ENCODE results near the gene KAZN.

The KAZN gene

GRCh38 chr1:15016526-15016925 lies 418.0 kb downstream of the KAZN start (continued):
- TF ChIP-seq TCF4 (CRISPR knock-in tag; IDR thresholded peaks at IDR 0.05; ENCODE audit: borderline replicate concordance) (no peak), CREB5 (CRISPR knock-in tag; IDR thresholded peaks at IDR 0.05; ENCODE audit: low read depth) (no peak), ZFP3 (CRISPR knock-in tag; IDR thresholded peaks at IDR 0.05) (no peak), BACH2 (CRISPR knock-in tag; IDR thresholded peaks at IDR 0.05; ENCODE audit: borderline replicate concordance) (no peak)
- TF ChIP-seq, protein P1, sequence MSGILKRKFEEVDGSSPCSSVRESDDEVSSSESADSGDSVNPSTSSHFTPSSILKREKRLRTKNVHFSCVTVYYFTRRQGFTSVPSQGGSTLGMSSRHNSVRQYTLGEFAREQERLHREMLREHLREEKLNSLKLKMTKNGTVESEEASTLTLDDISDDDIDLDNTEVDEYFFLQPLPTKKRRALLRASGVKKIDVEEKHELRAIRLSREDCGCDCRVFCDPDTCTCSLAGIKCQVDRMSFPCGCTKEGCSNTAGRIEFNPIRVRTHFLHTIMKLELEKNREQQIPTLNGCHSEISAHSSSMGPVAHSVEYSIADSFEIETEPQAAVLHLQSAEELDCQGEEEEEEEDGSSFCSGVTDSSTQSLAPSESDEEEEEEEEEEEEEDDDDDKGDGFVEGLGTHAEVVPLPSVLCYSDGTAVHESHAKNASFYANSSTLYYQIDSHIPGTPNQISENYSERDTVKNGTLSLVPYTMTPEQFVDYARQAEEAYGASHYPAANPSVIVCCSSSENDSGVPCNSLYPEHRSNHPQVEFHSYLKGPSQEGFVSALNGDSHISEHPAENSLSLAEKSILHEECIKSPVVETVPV (CRISPR knock-in tag; IDR thresholded peaks at IDR 0.05), result no peak

GRCh38 chr1:15017120-15017519 lies 418.6 kb downstream of the KAZN start:
- no peak for ATAC-seq
- TF ChIP-seq ESRRG (CRISPR knock-in tag; IDR thresholded peaks at IDR 0.05) (no peak), TCF4 (CRISPR knock-in tag; IDR thresholded peaks at IDR 0.05; ENCODE audit: borderline replicate concordance) (no peak), ZNF8 (CRISPR knock-in tag; IDR thresholded peaks at IDR 0.05) (no peak), CSDC2 (CRISPR knock-in tag; IDR thresholded peaks at IDR 0.05) (no peak), GLIS3 (CRISPR knock-in tag; IDR thresholded peaks at IDR 0.05) (no peak), OSR1 (CRISPR knock-in tag; IDR thresholded peaks at IDR 0.05) (no peak), ZFP30 (CRISPR knock-in tag; IDR thresholded peaks at IDR 0.05) (no peak)

DNA sequence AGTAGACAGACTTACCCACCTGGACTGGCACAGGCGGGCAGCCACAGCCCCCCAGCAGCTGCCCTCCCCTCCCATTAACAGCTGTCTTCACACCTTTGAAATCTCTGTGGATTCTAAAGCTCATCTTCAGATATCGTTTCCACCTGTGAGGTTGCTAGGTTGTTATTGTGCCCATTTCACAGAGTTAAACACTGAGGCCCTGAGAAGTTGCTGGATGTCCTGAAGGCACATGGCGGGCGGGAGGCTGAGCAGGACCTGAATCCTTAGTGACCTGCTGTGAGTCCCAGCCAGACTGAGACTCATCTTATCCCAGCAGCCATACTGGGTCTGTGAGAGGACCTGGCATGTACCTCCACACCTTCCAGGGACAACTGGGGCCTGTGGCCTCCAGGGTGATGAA lies 420.3 kb downstream of the KAZN start:
- ATAC-seq, result no peak
- TF ChIP-seq, protein P2, sequence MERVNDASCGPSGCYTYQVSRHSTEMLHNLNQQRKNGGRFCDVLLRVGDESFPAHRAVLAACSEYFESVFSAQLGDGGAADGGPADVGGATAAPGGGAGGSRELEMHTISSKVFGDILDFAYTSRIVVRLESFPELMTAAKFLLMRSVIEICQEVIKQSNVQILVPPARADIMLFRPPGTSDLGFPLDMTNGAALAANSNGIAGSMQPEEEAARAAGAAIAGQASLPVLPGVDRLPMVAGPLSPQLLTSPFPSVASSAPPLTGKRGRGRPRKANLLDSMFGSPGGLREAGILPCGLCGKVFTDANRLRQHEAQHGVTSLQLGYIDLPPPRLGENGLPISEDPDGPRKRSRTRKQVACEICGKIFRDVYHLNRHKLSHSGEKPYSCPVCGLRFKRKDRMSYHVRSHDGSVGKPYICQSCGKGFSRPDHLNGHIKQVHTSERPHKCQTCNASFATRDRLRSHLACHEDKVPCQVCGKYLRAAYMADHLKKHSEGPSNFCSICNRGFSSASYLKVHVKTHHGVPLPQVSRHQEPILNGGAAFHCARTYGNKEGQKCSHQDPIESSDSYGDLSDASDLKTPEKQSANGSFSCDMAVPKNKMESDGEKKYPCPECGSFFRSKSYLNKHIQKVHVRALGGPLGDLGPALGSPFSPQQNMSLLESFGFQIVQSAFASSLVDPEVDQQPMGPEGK (CRISPR knock-in tag; IDR thresholded peaks at IDR 0.05; ENCODE audit: borderline replicate concordance), result no peak
- no peak for TF ChIP-seq RARB (CRISPR knock-in tag; IDR thresholded peaks at IDR 0.05)
- no peak for TF ChIP-seq ZNF8 (CRISPR knock-in tag; IDR thresholded peaks at IDR 0.05)
- TF ChIP-seq TCF4 (CRISPR knock-in tag; IDR thresholded peaks at IDR 0.05; ENCODE audit: borderline replicate concordance), result no peak
- no peak for TF ChIP-seq ZC3H10 (CRISPR knock-in tag; IDR thresholded peaks at IDR 0.05)
- no peak for TF ChIP-seq BACH2 (CRISPR knock-in tag; IDR thresholded peaks at IDR 0.05; ENCODE audit: borderline replicate concordance)
- no peak for TF ChIP-seq ZFP3 (CRISPR knock-in tag; IDR thresholded peaks at IDR 0.05)
- TF ChIP-seq CREB5 (CRISPR knock-in tag; IDR thresholded peaks at IDR 0.05; ENCODE audit: low read depth), result no peak
- TF ChIP-seq, protein P1 (CRISPR knock-in tag; IDR thresholded peaks at IDR 0.05), result no peak
- no peak for TF ChIP-seq ZFP30 (CRISPR knock-in tag; IDR thresholded peaks at IDR 0.05)
- TF ChIP-seq TSHZ2 (CRISPR knock-in tag; IDR thresholded peaks at IDR 0.05), result no peak
- TF ChIP-seq, protein P3, sequence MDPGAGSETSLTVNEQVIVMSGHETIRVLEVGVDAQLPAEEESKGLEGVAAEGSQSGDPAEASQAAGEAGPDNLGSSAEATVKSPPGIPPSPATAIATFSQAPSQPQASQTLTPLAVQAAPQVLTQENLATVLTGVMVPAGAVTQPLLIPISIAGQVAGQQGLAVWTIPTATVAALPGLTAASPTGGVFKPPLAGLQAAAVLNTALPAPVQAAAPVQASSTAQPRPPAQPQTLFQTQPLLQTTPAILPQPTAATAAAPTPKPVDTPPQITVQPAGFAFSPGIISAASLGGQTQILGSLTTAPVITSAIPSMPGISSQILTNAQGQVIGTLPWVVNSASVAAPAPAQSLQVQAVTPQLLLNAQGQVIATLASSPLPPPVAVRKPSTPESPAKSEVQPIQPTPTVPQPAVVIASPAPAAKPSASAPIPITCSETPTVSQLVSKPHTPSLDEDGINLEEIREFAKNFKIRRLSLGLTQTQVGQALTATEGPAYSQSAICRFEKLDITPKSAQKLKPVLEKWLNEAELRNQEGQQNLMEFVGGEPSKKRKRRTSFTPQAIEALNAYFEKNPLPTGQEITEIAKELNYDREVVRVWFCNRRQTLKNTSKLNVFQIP (CRISPR knock-in tag; IDR thresholded peaks at IDR 0.05; ENCODE audit: borderline replicate concordance, low read depth), result no peak
- no peak for TF ChIP-seq ZNF70 (CRISPR knock-in tag; IDR thresholded peaks at IDR 0.05)
- TF ChIP-seq CSDC2 (CRISPR knock-in tag; IDR thresholded peaks at IDR 0.05), result no peak
- TF ChIP-seq ESRRG (CRISPR knock-in tag; IDR thresholded peaks at IDR 0.05), result no peak
- TF ChIP-seq ISL1 (CRISPR knock-in tag; IDR thresholded peaks at IDR 0.05), result no peak
- no peak for TF ChIP-seq ARNTL (CRISPR knock-in tag; IDR thresholded peaks at IDR 0.05; ENCODE audit: borderline replicate concordance, low read depth)
- no peak for TF ChIP-seq GLIS3 (CRISPR knock-in tag; IDR thresholded peaks at IDR 0.05)
- TF ChIP-seq PPARA (CRISPR knock-in tag; IDR thresholded peaks at IDR 0.05; ENCODE audit: borderline replicate concordance), result no peak
- no peak for TF ChIP-seq ZNF565 (CRISPR knock-in tag; conservative IDR thresholded peaks at IDR 0.05; ENCODE audit: low read depth)
